Astrocyte of the spinal cord (primary cell): ENCODE measurements around the gene RPS6KA2.

ENCODE experiments used
- DNase-seq: peaks from one replicate; pipeline ENCODE4 v3.0.0; 2011; ENCODE audit warnings: low read depth, low spot score
- H3K4me3 ChIP-seq: 2 replicates; pipeline ENCODE4 v1.5.1; 2011; ENCODE audit warnings: low read depth, mild to moderate bottlenecking, low read length, moderate library complexity
- CTCF ChIP-seq: IDR thresholded peaks from 2 replicates; pipeline ENCODE4 v1.5.1; 2012; ENCODE audit warnings: low read depth, mild to moderate bottlenecking, low read length, inconsistent platforms
- in situ Hi-C: cut with HindIII; loops from 2 replicates; pipeline ENCODE4 v1.10.0; 2017; ENCODE audit warnings: low sequenced_read_pairs

RPS6KA2 gene

GRCh38 chr6:166650824-166651807 is 24.1 kb upstream of the RPS6KA2 start:
- no peak for DNase-seq
- no peak overlapping the region for H3K4me3 ChIP-seq
- in situ Hi-C loops, result no loop called here
- no peak for TF ChIP-seq CTCF

- TF ChIP-seq CTCF, result no peak
- in situ Hi-C loops, result no loop called here
- no peak for DNase-seq
- no peak overlapping the region for H3K4me3 ChIP-seq
Measured at GRCh38 chr6:166650047-166650446, 23.0 kb upstream of the RPS6KA2 start.

GRCh38 chr6:166648846-166649245 is 21.8 kb upstream of the RPS6KA2 start:
- TF ChIP-seq CTCF, result no peak
- DNase-seq, result no peak
- H3K4me3 ChIP-seq, result no peak overlapping the region
- in situ Hi-C loops, result no loop called here

- no peak for DNase-seq
- in situ Hi-C loops, result no loop called here
- no peak overlapping the region for H3K4me3 ChIP-seq
- no peak for TF ChIP-seq CTCF
Measured at GRCh38 chr6:166647896-166648295, 20.8 kb upstream of the RPS6KA2 start.

GRCh38 chr6:166646716-166647115 is 19.7 kb upstream of the RPS6KA2 start:
- no peak for TF ChIP-seq CTCF
- DNase-seq, result no peak
- in situ Hi-C loops, result no loop called here
- H3K4me3 ChIP-seq, result no peak overlapping the region

- in situ Hi-C loops, result no loop called here
- DNase-seq, result no peak
- no peak overlapping the region for H3K4me3 ChIP-seq
Measured at GRCh38 chr6:166645896-166646295, 18.8 kb upstream of the RPS6KA2 start.

More at GRCh38 chr6:166645896-166646295, 18.8 kb upstream of the RPS6KA2 start:
- TF ChIP-seq CTCF, result no peak
